HEK293 (cell line): ENCODE measurements around the gene APOA5.
"Not testable (repeated sequence)": the region's sequence is repeated elsewhere in the genome, so short reads cannot be mapped to it uniquely, and the experiment has no call there.

Experiments
- CTCF ChIA-PET: fragments of 350-600 bp; formaldehyde crosslinking; extraction: SDS; loops from one replicate; lab custom pipeline; 2021; ENCODE audit warnings: antibody characterized with exemption; lab: Yijun Ruan, JAX
- POLR2A ChIA-PET: fragments of 300-600 bp; formaldehyde crosslinking; extraction: SDS; loops from one replicate; lab custom pipeline; 2020; ENCODE audit warnings: antibody characterized with exemption, inconsistent platforms; lab: Yijun Ruan, JAX
- H3K27ac ChIP-seq: fragments of 200-500 bp; sonication (Bioruptor generic); 2 replicates; pipeline ENCODE4 v1.5.1; 2014; ENCODE audit warnings: low read depth, low read length, control low read depth, inconsistent platforms; ENCODE audit errors: extremely low read depth
- H3K36me3 ChIP-seq, 2 experiments: fragments of 200-500 bp in 1 of 2; sonication (Bioruptor generic) in 1 of 2; 1 replicate in 1 of 2; 2 replicates in 1 of 2; pipeline ENCODE4 v1.5.1; 2014 to 2017; ENCODE audit warnings: inconsistent platforms in 2 of 2, low read length in 2 of 2; ENCODE audit not compliant: control insufficient read depth in 2 of 2, insufficient read depth in 1 of 2
- H3K4me1 ChIP-seq: fragments of 200-500 bp; sonication (Bioruptor generic); 2 replicates; pipeline ENCODE4 v1.5.1; 2014; ENCODE audit warnings: mild to moderate bottlenecking, low read length, inconsistent platforms; ENCODE audit not compliant: control insufficient read depth, insufficient read depth
- H3K4me3 ChIP-seq: 2 replicates; pipeline ENCODE4 v1.5.1; 2011; ENCODE audit warnings: low read depth, mild to moderate bottlenecking, control low read depth, low read length, moderate library complexity
- H3K9me3 ChIP-seq: fragments of 200-500 bp; sonication (Bioruptor generic); 2 replicates; pipeline ENCODE4 v1.5.1; 2014; ENCODE audit warnings: low read depth, low read length, inconsistent platforms; ENCODE audit not compliant: control insufficient read depth, insufficient read depth
- BCL11A ChIP-seq: fragments of 450-650 bp; formaldehyde crosslinking; IDR thresholded peaks from 2 replicates; pipeline ENCODE4 v1.5.1; 2016; ENCODE audit warnings: low read depth, missing biosample characterization, missing genetic modification characterization
- GLI2 ChIP-seq: fragments of 450-650 bp; formaldehyde crosslinking; IDR thresholded peaks from 2 replicates; pipeline ENCODE4; 2017; ENCODE audit warnings: missing biosample characterization, missing genetic modification characterization, low read depth, borderline replicate concordance
- KLF16 ChIP-seq: fragments of 450-650 bp; formaldehyde crosslinking; IDR thresholded peaks from 2 replicates; pipeline ENCODE4 v1.5.1; 2017; ENCODE audit warnings: missing biosample characterization, missing genetic modification characterization
- MEIS1 ChIP-seq: sonication (generic); formaldehyde crosslinking; IDR thresholded peaks from 2 replicates; pipeline ENCODE4 v1.8.1; 2022; ENCODE audit warnings: missing genetic modification reagents, mild to moderate bottlenecking, borderline replicate concordance
- OSR2 ChIP-seq: fragments of 450-650 bp; formaldehyde crosslinking; IDR thresholded peaks from 2 replicates; pipeline ENCODE4 v1.5.1; 2016; ENCODE audit warnings: missing biosample characterization, missing genetic modification characterization
- RBAK ChIP-seq: fragments of 450-650 bp; formaldehyde crosslinking; IDR thresholded peaks from 2 replicates; pipeline ENCODE4 v1.5.1; 2016; ENCODE audit warnings: missing biosample characterization, missing genetic modification characterization
- TRIM28 ChIP-seq: IDR thresholded peaks from 2 replicates; pipeline ENCODE4 v1.6.1; 2011; ENCODE audit warnings: low read length, control low read depth, borderline replicate concordance
- ZBTB1 ChIP-seq: fragments of 450-650 bp; formaldehyde crosslinking; IDR thresholded peaks from 2 replicates; pipeline ENCODE4 v1.5.1; 2016; ENCODE audit warnings: missing biosample characterization, missing genetic modification characterization
- ZBTB17 ChIP-seq: fragments of 450-650 bp; formaldehyde crosslinking; IDR thresholded peaks from 2 replicates; pipeline ENCODE4 v1.5.1; 2016; ENCODE audit warnings: missing biosample characterization, missing genetic modification characterization
- ZBTB8A ChIP-seq: fragments of 450-650 bp; formaldehyde crosslinking; IDR thresholded peaks from 2 replicates; pipeline ENCODE4 v1.5.1; 2016; ENCODE audit warnings: missing biosample characterization, missing genetic modification characterization
- ZNF114 ChIP-seq: fragments of 450-650 bp; formaldehyde crosslinking; IDR thresholded peaks from 2 replicates; pipeline ENCODE4 v1.5.0; 2017; ENCODE audit warnings: missing biosample characterization, missing genetic modification characterization
- ZNF155 ChIP-seq: fragments of 450-650 bp; formaldehyde crosslinking; IDR thresholded peaks from 2 replicates; pipeline ENCODE4 v1.5.1; 2016; ENCODE audit warnings: missing biosample characterization, missing genetic modification characterization
- ZNF169 ChIP-seq: fragments of 450-650 bp; formaldehyde crosslinking; IDR thresholded peaks from 2 replicates; pipeline ENCODE4 v1.5.1; 2016; ENCODE audit warnings: missing biosample characterization, missing genetic modification characterization
- ZNF223 ChIP-seq: fragments of 450-650 bp; formaldehyde crosslinking; IDR thresholded peaks from 2 replicates; pipeline ENCODE4 v1.5.1; 2016; ENCODE audit warnings: missing biosample characterization, missing genetic modification characterization
- ZNF324 ChIP-seq: fragments of 450-650 bp; formaldehyde crosslinking; IDR thresholded peaks from 2 replicates; pipeline ENCODE4 v1.5.1; 2016; ENCODE audit warnings: missing biosample characterization, missing genetic modification characterization
- ZNF335 ChIP-seq: fragments of 450-650 bp; formaldehyde crosslinking; conservative IDR thresholded peaks from 2 replicates; pipeline ENCODE4 v1.5.1; 2016; ENCODE audit warnings: missing biosample characterization, missing genetic modification characterization
- ZNF449 ChIP-seq: fragments of 450-650 bp; formaldehyde crosslinking; IDR thresholded peaks from 2 replicates; pipeline ENCODE4 v1.5.1; 2017; ENCODE audit warnings: missing biosample characterization, mild to moderate bottlenecking, missing genetic modification characterization, moderate library complexity
- ZNF548 ChIP-seq: fragments of 450-650 bp; formaldehyde crosslinking; IDR thresholded peaks from 2 replicates; pipeline ENCODE4 v1.5.1; 2016; ENCODE audit warnings: missing biosample characterization, missing genetic modification characterization
- ZNF561 ChIP-seq: fragments of 450-650 bp; IDR thresholded peaks from 2 replicates; pipeline ENCODE4 v1.5.1; 2018; ENCODE audit warnings: missing biosample characterization, missing genetic modification characterization, borderline replicate concordance
- ZNF629 ChIP-seq: fragments of 450-650 bp; formaldehyde crosslinking; IDR thresholded peaks from 2 replicates; pipeline ENCODE4 v1.5.1; 2017; ENCODE audit warnings: missing biosample characterization, missing genetic modification characterization
- ZSCAN16 ChIP-seq: fragments of 450-650 bp; formaldehyde crosslinking; IDR thresholded peaks from 2 replicates; pipeline ENCODE4 v1.5.1; 2016; ENCODE audit warnings: missing biosample characterization, missing genetic modification characterization
- ZSCAN30 ChIP-seq: fragments of 450-650 bp; IDR thresholded peaks from 2 replicates; pipeline ENCODE4 v1.5.1; 2018; ENCODE audit warnings: missing biosample characterization, mild to moderate bottlenecking, missing genetic modification characterization, moderate library complexity
- TF ChIP-seq, protein P1 (sequence below): fragments of 450-650 bp; formaldehyde crosslinking; IDR thresholded peaks from 2 replicates; pipeline ENCODE4 v1.5.1; 2016; ENCODE audit warnings: missing biosample characterization, missing genetic modification characterization

APOA5 gene

GRCh38 chr11:116835791-116836631, 44.3 kb upstream of the APOA5 start (continued):
- TF ChIP-seq OSR2: peak; percentile 76
- TF ChIP-seq ZNF548 (tag by site-specific recombination): no peak
- no peak for TF ChIP-seq GLI2
- TF ChIP-seq ZBTB1: no peak
- TF ChIP-seq ZNF169 (tag by site-specific recombination): no peak
- no peak for TF ChIP-seq KLF16 (tag by site-specific recombination)
- TF ChIP-seq ZNF223 (tag by site-specific recombination): no peak
- TF ChIP-seq ZSCAN16 (tag by site-specific recombination): no peak
- TF ChIP-seq ZSCAN30 (tag by site-specific recombination): no peak; the same call in none of the 2 replicates
- peak; percentile 49 for TF ChIP-seq ZNF449 (tag by site-specific recombination)
- peak; percentile 51; the same call in 1 of the 2 replicates for TF ChIP-seq ZNF561 (tag by site-specific recombination)
- TF ChIP-seq ZBTB17 (tag by site-specific recombination): peak; percentile 56
- TF ChIP-seq ZNF629: peak; percentile 46; the same call in 1 of the 2 replicates
- TF ChIP-seq, protein P1, sequence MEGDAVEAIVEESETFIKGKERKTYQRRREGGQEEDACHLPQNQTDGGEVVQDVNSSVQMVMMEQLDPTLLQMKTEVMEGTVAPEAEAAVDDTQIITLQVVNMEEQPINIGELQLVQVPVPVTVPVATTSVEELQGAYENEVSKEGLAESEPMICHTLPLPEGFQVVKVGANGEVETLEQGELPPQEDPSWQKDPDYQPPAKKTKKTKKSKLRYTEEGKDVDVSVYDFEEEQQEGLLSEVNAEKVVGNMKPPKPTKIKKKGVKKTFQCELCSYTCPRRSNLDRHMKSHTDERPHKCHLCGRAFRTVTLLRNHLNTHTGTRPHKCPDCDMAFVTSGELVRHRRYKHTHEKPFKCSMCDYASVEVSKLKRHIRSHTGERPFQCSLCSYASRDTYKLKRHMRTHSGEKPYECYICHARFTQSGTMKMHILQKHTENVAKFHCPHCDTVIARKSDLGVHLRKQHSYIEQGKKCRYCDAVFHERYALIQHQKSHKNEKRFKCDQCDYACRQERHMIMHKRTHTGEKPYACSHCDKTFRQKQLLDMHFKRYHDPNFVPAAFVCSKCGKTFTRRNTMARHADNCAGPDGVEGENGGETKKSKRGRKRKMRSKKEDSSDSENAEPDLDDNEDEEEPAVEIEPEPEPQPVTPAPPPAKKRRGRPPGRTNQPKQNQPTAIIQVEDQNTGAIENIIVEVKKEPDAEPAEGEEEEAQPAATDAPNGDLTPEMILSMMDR (tag by site-specific recombination): peak; percentile 90
- no peak for TF ChIP-seq BCL11A (tag by site-specific recombination)
- peak; percentile 100 for TF ChIP-seq TRIM28
- no peak for TF ChIP-seq ZNF155
- TF ChIP-seq MEIS1 (CRISPR knock-in tag): no peak
- TF ChIP-seq ZNF114 (tag by site-specific recombination): no peak

- H3K4me3 ChIP-seq: no peak overlapping the region
- no peaks in the 10 kb centered on the region for H3K4me1 ChIP-seq
Observed at GRCh38 chr11:116835042-116835772, 43.5 kb upstream of the APOA5 start.

GRCh38 chr11:116834535-116835041, 42.9 kb upstream of the APOA5 start:
- H3K36me3 ChIP-seq, POLR2A ChIA-PET, H3K27ac ChIP-seq, H3K4me1 ChIP-seq, H3K9me3 ChIP-seq, H3K4me3 ChIP-seq: not testable (repeated sequence)
- CTCF ChIA-PET: interaction anchor here (0.6 to 3.0 kb wide), 6 partner anchors 21 to 904 kb away, joined by 3 to 19 read pairs (median 10); partner anchors contain the start of gene APOA5

More at GRCh38 chr11:116835042-116835772, 43.5 kb upstream of the APOA5 start:
- ChIA-PET POLR2A (interaction anchor here (1.0 to 2.3 kb wide), 6 partner anchors 14 to 309 kb away, joined by 3 to 13 read pairs (median 6); partner anchors contain the start of genes APOA5, PAFAH1B2 and ZPR1), CTCF (interaction anchor here (0.6 to 4.9 kb wide), 31 partner anchors 10 to 641 kb away, joined by 3 to 118 read pairs (median 4); partner anchors contain the start of genes APOA5, SIK3 and ZPR1)
- Histone ChIP-seq H3K27ac (no peak overlapping the region; the same call in 1 of the 2 replicates), H3K36me3 (no peaks in the 10 kb centered on the region), H3K9me3 (no peaks in the 10 kb centered on the region)
- TF ChIP-seq RBAK (tag by site-specific recombination) (no peak), ZBTB8A (tag by site-specific recombination) (peak; percentile 51), ZNF335 (peak; percentile 64), ZNF324 (no peak)
